GM12892 (cell line): ENCODE measurements around the gene MRNIP.

Experiments used
- POLR2A ChIP-seq: IDR thresholded peaks from 2 replicates; pipeline ENCODE4 v1.6.1; 2011; ENCODE audit warnings: low read depth, low read length, control low read depth
- TAF1 ChIP-seq: IDR thresholded peaks from 2 replicates; pipeline ENCODE4 v1.6.1; 2011; ENCODE audit warnings: low read depth, mild to moderate bottlenecking, control low read depth, low read length, borderline replicate concordance

GRCh38 chr5:179900206-179900605 is 41.6 kb upstream of the MRNIP start:
- TF ChIP-seq POLR2A (no peak), TAF1 (no peak)
